ENCODE measurements around the gene FOSL2. TPM values are rescaled to one million over a fixed set of nuclear protein-coding genes. Genes with fewer than 3 reads are reported as not detected.

FOSL2 gene
- total RNA-seq, 1 experiment from 2014 or later, result 4.0 TPM

- TF ChIP-seq ZNF532 (CRISPR knock-in tag; IDR thresholded peaks at IDR 0.05; ENCODE audit: borderline replicate concordance), result no peak
- TF ChIP-seq PREB (CRISPR knock-in tag; IDR thresholded peaks at IDR 0.05; ENCODE audit: borderline replicate concordance), result no peak
- TF ChIP-seq PRDM15 (CRISPR knock-in tag; IDR thresholded peaks at IDR 0.05), result no peak
- TF ChIP-seq FOXJ3 (CRISPR knock-in tag; IDR thresholded peaks at IDR 0.05; ENCODE audit: borderline replicate concordance), result no peak
- TF ChIP-seq CREM (CRISPR knock-in tag; IDR thresholded peaks at IDR 0.05), result no peak
- TF ChIP-seq ZNF138 (CRISPR knock-in tag; conservative IDR thresholded peaks at IDR 0.05), result no peak
- TF ChIP-seq ZNF671 (CRISPR knock-in tag; IDR thresholded peaks at IDR 0.05), result no peak
- TF ChIP-seq, protein P1, sequence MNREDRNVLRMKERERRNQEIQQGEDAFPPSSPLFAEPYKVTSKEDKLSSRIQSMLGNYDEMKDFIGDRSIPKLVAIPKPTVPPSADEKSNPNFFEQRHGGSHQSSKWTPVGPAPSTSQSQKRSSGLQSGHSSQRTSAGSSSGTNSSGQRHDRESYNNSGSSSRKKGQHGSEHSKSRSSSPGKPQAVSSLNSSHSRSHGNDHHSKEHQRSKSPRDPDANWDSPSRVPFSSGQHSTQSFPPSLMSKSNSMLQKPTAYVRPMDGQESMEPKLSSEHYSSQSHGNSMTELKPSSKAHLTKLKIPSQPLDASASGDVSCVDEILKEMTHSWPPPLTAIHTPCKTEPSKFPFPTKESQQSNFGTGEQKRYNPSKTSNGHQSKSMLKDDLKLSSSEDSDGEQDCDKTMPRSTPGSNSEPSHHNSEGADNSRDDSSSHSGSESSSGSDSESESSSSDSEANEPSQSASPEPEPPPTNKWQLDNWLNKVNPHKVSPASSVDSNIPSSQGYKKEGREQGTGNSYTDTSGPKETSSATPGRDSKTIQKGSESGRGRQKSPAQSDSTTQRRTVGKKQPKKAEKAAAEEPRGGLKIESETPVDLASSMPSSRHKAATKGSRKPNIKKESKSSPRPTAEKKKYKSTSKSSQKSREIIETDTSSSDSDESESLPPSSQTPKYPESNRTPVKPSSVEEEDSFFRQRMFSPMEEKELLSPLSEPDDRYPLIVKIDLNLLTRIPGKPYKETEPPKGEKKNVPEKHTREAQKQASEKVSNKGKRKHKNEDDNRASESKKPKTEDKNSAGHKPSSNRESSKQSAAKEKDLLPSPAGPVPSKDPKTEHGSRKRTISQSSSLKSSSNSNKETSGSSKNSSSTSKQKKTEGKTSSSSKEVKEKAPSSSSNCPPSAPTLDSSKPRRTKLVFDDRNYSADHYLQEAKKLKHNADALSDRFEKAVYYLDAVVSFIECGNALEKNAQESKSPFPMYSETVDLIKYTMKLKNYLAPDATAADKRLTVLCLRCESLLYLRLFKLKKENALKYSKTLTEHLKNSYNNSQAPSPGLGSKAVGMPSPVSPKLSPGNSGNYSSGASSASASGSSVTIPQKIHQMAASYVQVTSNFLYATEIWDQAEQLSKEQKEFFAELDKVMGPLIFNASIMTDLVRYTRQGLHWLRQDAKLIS (CRISPR knock-in tag; IDR thresholded peaks at IDR 0.05; ENCODE audit: borderline replicate concordance), result no peak
These were observed 49.3 kb upstream of the FOSL2 start (continued) for GRCh38 chr2:28343184-28343942.

- no peak for DNase-seq (ENCODE audit: low spot score)
- Mint-ChIP-seq H3K4me1 (peaks cover 20% of the 10 kb centered on the region), H3K27ac (no peak overlapping the region), H3K27me3 (ENCODE audit: low read depth) (no peaks in the 10 kb centered on the region), H3K4me3 (no peak overlapping the region), H3K9me3 (no peaks in the 10 kb centered on the region), H3K36me3 (no peaks in the 10 kb centered on the region)
- CTCF ChIA-PET, result no interaction called here
- POLR2A ChIA-PET, result no interaction called here
- ATAC-seq, result no peak
- TF ChIP-seq, protein P2, sequence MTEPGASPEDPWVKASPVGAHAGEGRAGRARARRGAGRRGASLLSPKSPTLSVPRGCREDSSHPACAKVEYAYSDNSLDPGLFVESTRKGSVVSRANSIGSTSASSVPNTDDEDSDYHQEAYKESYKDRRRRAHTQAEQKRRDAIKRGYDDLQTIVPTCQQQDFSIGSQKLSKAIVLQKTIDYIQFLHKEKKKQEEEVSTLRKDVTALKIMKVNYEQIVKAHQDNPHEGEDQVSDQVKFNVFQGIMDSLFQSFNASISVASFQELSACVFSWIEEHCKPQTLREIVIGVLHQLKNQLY (CRISPR knock-in tag; IDR thresholded peaks at IDR 0.05), result no peak
- TF ChIP-seq ZBTB43 (CRISPR knock-in tag; IDR thresholded peaks at IDR 0.05) (no peak), TEAD4 (CRISPR knock-in tag; IDR thresholded peaks at IDR 0.05) (no peak), ZNF219 (CRISPR knock-in tag; IDR thresholded peaks at IDR 0.05; ENCODE audit: borderline replicate concordance) (no peak), ZNF138 (CRISPR knock-in tag; conservative IDR thresholded peaks at IDR 0.05) (no peak), ZNF317 (CRISPR knock-in tag; IDR thresholded peaks at IDR 0.05; ENCODE audit: borderline replicate concordance, low read depth) (no peak), KAT7 (CRISPR knock-in tag; IDR thresholded peaks at IDR 0.05; ENCODE audit: borderline replicate concordance) (no peak)
These were observed 48.5 kb upstream of the FOSL2 start for GRCh38 chr2:28343971-28344715.
